ENCODE results near the gene NELL2.

GRCh38 chr12:44846826-44847225, 29.3 kb downstream of the NELL2 start:
- TF ChIP-seq SREBF2 (IDR thresholded peaks at IDR 0.05; ENCODE audit: low read length) (no peak), EP300 (IDR thresholded peaks at IDR 0.05; ENCODE audit: borderline replicate concordance in 1 of 2, control insufficient read depth in 1 of 2, low read depth in 2 of 2, low read length in 2 of 2) (no peak), YY1 (IDR thresholded peaks at IDR 0.05; ENCODE audit: low read depth, low read length) (no peak)
